Measurements from ENCODE around the gene ACTMAP. TPM values are rescaled to one million over a fixed set of nuclear protein-coding genes. Genes with fewer than 3 reads are reported as not detected.
A peak's percentile ranks its signal among the peaks of the same experiment; 100 is the strongest.

ACTMAP gene
- total RNA-seq, 1 experiment from 2014 or later: 27.7 TPM

GRCh38 chr19:40755791-40756190 is 5.5 kb upstream of the ACTMAP start:
- no CpG with 5 or more reads among the region's 8 CpGs for WGBS (ENCODE audit: extremely low coverage, insufficient read length, low lambda C conversion rate)
- Mint-ChIP-seq H3K36me3 (ENCODE audit: insufficient read depth in 1 of 3, low read depth in 3 of 3) (peaks cover 67 to 89% (median 79%) of the 10 kb centered on the region in 3 experiments), H3K4me1 (peaks cover 18 to 27% of the 10 kb centered on the region in 2 experiments), H3K4me3 (peak overlapping the region in 1 of 2 experiments; percentile 20; a peak in 1 of 5 replicates), H3K27ac (peak overlapping the region in 2 of 3 experiments; percentile 37 to 84; a peak in 4 of 7 replicates), H3K27me3 (ENCODE audit: low read depth) (no peaks in the 10 kb centered on the region; the same call in none of the 2 replicates), H3K9me3 (no peaks in the 10 kb centered on the region)
- H2BK12ac ChIP-seq (ENCODE audit: insufficient read length, low read depth, low read length): no peak overlapping the region
- H3K23me2 ChIP-seq (ENCODE audit: insufficient read length, low read depth, low read length, poor library complexity, severe bottlenecking): no peaks in the 10 kb centered on the region
- peaks cover 17% of the 10 kb centered on the region for H3K79me1 ChIP-seq (ENCODE audit: insufficient read depth, low read depth, low read length, poor library complexity, severe bottlenecking)
- no peak overlapping the region for H3K9ac ChIP-seq (ENCODE audit: extremely low read depth, insufficient read length, low read length)
- H2BK15ac ChIP-seq (ENCODE audit: low read depth, low read length): no peak overlapping the region
- no peak overlapping the region for H3K56ac ChIP-seq (ENCODE audit: insufficient read length, low read depth, low read length)
- H2AFZ ChIP-seq (ENCODE audit: low read length): no peak overlapping the region
- no peak for DNase-seq
- TF ChIP-seq, protein P1, sequence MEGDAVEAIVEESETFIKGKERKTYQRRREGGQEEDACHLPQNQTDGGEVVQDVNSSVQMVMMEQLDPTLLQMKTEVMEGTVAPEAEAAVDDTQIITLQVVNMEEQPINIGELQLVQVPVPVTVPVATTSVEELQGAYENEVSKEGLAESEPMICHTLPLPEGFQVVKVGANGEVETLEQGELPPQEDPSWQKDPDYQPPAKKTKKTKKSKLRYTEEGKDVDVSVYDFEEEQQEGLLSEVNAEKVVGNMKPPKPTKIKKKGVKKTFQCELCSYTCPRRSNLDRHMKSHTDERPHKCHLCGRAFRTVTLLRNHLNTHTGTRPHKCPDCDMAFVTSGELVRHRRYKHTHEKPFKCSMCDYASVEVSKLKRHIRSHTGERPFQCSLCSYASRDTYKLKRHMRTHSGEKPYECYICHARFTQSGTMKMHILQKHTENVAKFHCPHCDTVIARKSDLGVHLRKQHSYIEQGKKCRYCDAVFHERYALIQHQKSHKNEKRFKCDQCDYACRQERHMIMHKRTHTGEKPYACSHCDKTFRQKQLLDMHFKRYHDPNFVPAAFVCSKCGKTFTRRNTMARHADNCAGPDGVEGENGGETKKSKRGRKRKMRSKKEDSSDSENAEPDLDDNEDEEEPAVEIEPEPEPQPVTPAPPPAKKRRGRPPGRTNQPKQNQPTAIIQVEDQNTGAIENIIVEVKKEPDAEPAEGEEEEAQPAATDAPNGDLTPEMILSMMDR (conservative IDR thresholded peaks at IDR 0.05): no peak
- H3T11ph ChIP-seq (ENCODE audit: low read length): no peak overlapping the region
- no peak overlapping the region for H4K8ac ChIP-seq (replicated peaks; ENCODE audit: insufficient read length, low read depth, low read length)
- no peak overlapping the region for H3K27ac ChIP-seq (ENCODE audit: insufficient read length, low read depth, low read length)
- no peak overlapping the region for H3K4me2 ChIP-seq (ENCODE audit: insufficient read depth, insufficient read length, low read length)
- H3K27me3 ChIP-seq (ENCODE audit: insufficient read depth, low read length): no peaks in the 10 kb centered on the region; the same call in 1 of the 2 replicates
- H2BK120ac ChIP-seq (ENCODE audit: low read depth, low read length, poor library complexity, severe bottlenecking): no peak overlapping the region
- H3K4me1 ChIP-seq (ENCODE audit: insufficient read depth, low read length): no peaks in the 10 kb centered on the region
- H3K9me3 ChIP-seq (ENCODE audit: control insufficient read depth, low read depth, low read length): no peaks in the 10 kb centered on the region
- H2BK20ac ChIP-seq (ENCODE audit: low read depth, low read length, poor library complexity, severe bottlenecking): no peak overlapping the region
- no peak overlapping the region for H3K14ac ChIP-seq (ENCODE audit: insufficient read depth, low read length)
- H4K20me1 ChIP-seq (ENCODE audit: control insufficient read depth, insufficient read depth, insufficient read length): peaks cover 3% of the 10 kb centered on the region
- no peak overlapping the region for H3K18ac ChIP-seq (ENCODE audit: insufficient read length, low read depth, low read length)
- H3K4ac ChIP-seq (ENCODE audit: low read depth, low read length): no peak overlapping the region
- H4K5ac ChIP-seq (ENCODE audit: insufficient read length, low read depth, low read length): no peak overlapping the region
- H2BK5ac ChIP-seq (ENCODE audit: insufficient read length, low read length): no peak overlapping the region
- H4K91ac ChIP-seq (ENCODE audit: insufficient read length, low read depth, low read length): no peak overlapping the region
- H3K79me2 ChIP-seq (ENCODE audit: insufficient read depth, low read length): peaks cover 40% of the 10 kb centered on the region; the same call in 1 of the 2 replicates
- H3K23ac ChIP-seq (ENCODE audit: insufficient read length, low read depth, low read length): no peak overlapping the region
- no peak overlapping the region for H2AK5ac ChIP-seq (ENCODE audit: insufficient read length, low read length)

All from H9 (cell line).